ENCODE results near the gene SPINT1.

GRCh38 chr15:40831861-40832260 is 12.0 kb upstream of the SPINT1 start:
- TF ChIP-seq ESRRG (CRISPR knock-in tag; IDR thresholded peaks at IDR 0.05), result no peak
- TF ChIP-seq RARB (CRISPR knock-in tag; IDR thresholded peaks at IDR 0.05), result no peak
- TF ChIP-seq BACH2 (CRISPR knock-in tag; IDR thresholded peaks at IDR 0.05; ENCODE audit: borderline replicate concordance), result no peak
- TF ChIP-seq ZFP3 (CRISPR knock-in tag; IDR thresholded peaks at IDR 0.05), result no peak
- TF ChIP-seq GLIS3 (CRISPR knock-in tag; IDR thresholded peaks at IDR 0.05), result no peak
- TF ChIP-seq, protein P1, sequence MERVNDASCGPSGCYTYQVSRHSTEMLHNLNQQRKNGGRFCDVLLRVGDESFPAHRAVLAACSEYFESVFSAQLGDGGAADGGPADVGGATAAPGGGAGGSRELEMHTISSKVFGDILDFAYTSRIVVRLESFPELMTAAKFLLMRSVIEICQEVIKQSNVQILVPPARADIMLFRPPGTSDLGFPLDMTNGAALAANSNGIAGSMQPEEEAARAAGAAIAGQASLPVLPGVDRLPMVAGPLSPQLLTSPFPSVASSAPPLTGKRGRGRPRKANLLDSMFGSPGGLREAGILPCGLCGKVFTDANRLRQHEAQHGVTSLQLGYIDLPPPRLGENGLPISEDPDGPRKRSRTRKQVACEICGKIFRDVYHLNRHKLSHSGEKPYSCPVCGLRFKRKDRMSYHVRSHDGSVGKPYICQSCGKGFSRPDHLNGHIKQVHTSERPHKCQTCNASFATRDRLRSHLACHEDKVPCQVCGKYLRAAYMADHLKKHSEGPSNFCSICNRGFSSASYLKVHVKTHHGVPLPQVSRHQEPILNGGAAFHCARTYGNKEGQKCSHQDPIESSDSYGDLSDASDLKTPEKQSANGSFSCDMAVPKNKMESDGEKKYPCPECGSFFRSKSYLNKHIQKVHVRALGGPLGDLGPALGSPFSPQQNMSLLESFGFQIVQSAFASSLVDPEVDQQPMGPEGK (CRISPR knock-in tag; IDR thresholded peaks at IDR 0.05; ENCODE audit: borderline replicate concordance), result no peak
- no peak for TF ChIP-seq TCF4 (CRISPR knock-in tag; IDR thresholded peaks at IDR 0.05; ENCODE audit: borderline replicate concordance)
- no peak for TF ChIP-seq ISL1 (CRISPR knock-in tag; IDR thresholded peaks at IDR 0.05)
- no peak for TF ChIP-seq ZNF70 (CRISPR knock-in tag; IDR thresholded peaks at IDR 0.05)
- no peak for TF ChIP-seq ZC3H10 (CRISPR knock-in tag; IDR thresholded peaks at IDR 0.05)

All from SK-N-SH treated with all-trans-retinoic acid at 6 μM for 48 hours (cell line).